ENCODE results near the gene SIRT3. TPM values are rescaled to one million over a fixed set of nuclear protein-coding genes. Genes with fewer than 3 reads are reported as not detected.
"Not testable (repeated sequence)": the region's sequence is repeated elsewhere in the genome, so short reads cannot be mapped to it uniquely, and the experiment has no call there.

The SIRT3 gene
- total RNA-seq, 2 donors from 2014 or later, result 16.1 to 22.0 TPM

DNA sequence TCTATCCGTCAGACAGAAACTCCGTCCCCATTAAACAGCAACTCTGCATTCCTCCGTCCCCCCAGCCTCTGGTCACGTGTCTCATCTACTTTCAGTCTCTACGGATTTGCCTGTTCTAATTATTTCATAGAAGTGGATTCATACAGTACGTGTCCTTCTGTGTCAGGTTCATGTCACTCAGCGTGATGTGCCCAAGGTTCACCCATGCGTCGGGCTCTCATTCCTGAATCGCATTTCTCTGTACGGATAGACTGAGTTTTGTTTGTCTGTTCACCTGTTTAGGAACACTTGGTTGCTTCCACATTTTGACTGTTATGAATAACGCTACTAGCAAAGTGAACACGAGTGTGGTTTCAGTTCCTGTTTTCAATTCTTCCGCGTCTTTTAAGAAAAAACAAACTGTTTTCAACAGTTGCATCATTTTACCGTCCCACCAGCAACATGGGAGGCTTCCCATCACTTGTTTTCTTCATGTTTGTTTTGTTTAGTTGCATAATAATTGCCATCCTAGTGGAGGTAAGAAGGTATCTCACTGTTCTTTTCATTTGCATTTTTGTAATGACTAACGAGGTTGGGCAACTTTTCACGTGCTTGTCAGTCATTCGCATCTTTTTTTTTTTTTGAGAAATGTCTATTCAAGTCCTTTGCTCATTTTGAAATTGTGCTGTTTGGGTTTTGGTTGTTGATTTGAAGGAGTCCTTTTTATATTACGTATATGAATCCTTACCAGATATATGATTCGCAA, 33.2 kb upstream of the SIRT3 start:
- peak overlapping the region in 1 of 2 donors; percentile 55 for H3K27ac ChIP-seq
- no peaks in the 10 kb centered on the region for H3K36me3 ChIP-seq
- H3K4me1 ChIP-seq (ENCODE audit: control insufficient read depth in 1 of 2, low read depth in 2 of 2), result no peaks in the 10 kb centered on the region
- TF ChIP-seq, protein P1, sequence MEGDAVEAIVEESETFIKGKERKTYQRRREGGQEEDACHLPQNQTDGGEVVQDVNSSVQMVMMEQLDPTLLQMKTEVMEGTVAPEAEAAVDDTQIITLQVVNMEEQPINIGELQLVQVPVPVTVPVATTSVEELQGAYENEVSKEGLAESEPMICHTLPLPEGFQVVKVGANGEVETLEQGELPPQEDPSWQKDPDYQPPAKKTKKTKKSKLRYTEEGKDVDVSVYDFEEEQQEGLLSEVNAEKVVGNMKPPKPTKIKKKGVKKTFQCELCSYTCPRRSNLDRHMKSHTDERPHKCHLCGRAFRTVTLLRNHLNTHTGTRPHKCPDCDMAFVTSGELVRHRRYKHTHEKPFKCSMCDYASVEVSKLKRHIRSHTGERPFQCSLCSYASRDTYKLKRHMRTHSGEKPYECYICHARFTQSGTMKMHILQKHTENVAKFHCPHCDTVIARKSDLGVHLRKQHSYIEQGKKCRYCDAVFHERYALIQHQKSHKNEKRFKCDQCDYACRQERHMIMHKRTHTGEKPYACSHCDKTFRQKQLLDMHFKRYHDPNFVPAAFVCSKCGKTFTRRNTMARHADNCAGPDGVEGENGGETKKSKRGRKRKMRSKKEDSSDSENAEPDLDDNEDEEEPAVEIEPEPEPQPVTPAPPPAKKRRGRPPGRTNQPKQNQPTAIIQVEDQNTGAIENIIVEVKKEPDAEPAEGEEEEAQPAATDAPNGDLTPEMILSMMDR (IDR thresholded peaks at IDR 0.05), result no peak
- DNase-seq (ENCODE audit: low spot score) (no peak), ATAC-seq (ENCODE audit: insufficient number of reproducible peaks, low FRiP score, low read depth) (peak; percentile 16)
- H3K9me3 ChIP-seq, result peaks cover 6% of the 10 kb centered on the region
- H3K4me3 ChIP-seq, result peak overlapping the region; percentile 52
- H3K27me3 ChIP-seq (replicated peaks; ENCODE audit: insufficient read depth), result no peaks in the 10 kb centered on the region

- H3K27me3 ChIP-seq (replicated peaks; ENCODE audit: insufficient read depth); ATAC-seq (ENCODE audit: insufficient number of reproducible peaks, low FRiP score, low read depth); H3K9me3 ChIP-seq; H3K4me1 ChIP-seq (ENCODE audit: control insufficient read depth in 1 of 2, low read depth in 2 of 2); DNase-seq (ENCODE audit: low spot score); H3K36me3 ChIP-seq: not testable (repeated sequence)
- peak overlapping the region; percentile 17 to 55 for H3K27ac ChIP-seq
- peak overlapping the region; percentile 52 for H3K4me3 ChIP-seq
These were observed 32.6 kb upstream of the SIRT3 start for GRCh38 chr11:268716-269145.

DNA sequence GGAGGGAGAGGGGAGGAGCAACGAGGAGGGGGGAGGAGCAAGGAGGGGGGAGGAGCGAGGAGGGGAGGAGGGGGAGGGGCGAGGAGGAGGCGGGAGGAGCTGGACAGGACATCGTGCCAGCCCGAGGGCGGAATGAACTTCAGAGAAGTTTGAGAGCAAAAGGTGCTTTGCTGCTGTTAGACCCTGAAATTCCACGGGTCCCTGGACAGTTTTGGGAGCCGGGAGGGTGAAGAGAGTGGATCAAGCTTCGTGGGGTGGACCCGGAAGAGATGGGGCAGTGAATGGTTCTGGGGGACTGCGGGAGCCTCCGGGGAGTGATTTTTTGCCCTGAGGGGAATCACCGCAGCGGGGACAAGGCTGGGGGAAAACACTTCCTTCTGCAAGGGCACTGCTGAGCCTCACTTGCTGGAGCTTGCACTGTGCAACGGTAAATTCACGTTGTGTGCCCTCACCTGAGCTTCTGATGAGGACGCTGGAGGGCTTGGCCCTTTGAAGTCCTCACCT, 31.4 kb upstream of the SIRT3 start:
- Histone ChIP-seq H3K4me1 (ENCODE audit: control insufficient read depth in 1 of 2, low read depth in 2 of 2) (no peaks in the 10 kb centered on the region), H3K4me3 (peak overlapping the region; percentile 52), H3K9me3 (peaks cover 6% of the 10 kb centered on the region), H3K27me3 (replicated peaks; ENCODE audit: insufficient read depth) (no peaks in the 10 kb centered on the region), H3K27ac (peak overlapping the region in 1 of 2 donors; percentile 55), H3K36me3 (no peaks in the 10 kb centered on the region)
- TF ChIP-seq, protein P1 (IDR thresholded peaks at IDR 0.05), result no peak
- DNase-seq (ENCODE audit: low spot score), result no peak
- ATAC-seq (ENCODE audit: insufficient number of reproducible peaks, low FRiP score, low read depth), result no peak

DNA sequence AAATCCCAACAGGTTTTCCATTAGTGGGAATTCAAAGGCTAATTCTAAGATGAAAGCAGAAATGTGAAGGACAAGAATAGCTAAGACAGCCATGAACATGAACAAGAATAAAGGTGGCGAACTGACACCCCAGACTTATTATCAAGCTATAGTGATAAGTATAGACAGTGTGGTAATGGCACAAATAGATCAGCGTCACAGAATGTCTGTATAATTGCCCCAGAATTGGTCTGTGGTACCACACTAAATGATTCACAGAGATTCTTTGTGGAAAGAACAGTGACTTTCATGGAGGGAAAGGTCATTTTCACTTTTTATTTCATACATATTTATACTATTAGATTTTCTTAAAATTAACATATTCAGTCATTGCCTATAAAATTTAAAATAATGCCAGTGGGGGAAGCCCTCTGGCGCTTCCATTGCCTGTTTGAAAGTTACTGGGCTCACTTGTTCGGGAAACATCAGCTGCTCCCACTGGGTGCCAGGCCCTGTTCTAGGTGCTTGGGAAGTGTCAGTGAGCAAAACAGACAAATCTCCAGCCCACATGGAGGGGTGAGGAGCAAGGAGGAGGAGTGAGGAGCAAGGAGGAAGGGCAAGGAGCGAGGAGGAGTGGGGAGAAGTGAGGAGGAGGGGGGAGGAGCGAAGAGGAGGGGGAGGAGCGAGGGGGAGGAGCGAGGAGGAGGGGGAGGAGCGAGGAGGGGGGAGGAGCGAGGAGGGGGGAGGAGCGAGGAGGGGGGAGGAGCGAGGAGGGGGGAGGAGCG, 30.7 kb upstream of the SIRT3 start:
- no peaks in the 10 kb centered on the region for H3K27me3 ChIP-seq (replicated peaks; ENCODE audit: insufficient read depth)
- TF ChIP-seq, protein P1 (IDR thresholded peaks at IDR 0.05), result no peak
- no peaks in the 10 kb centered on the region for H3K36me3 ChIP-seq
- H3K4me1 ChIP-seq (ENCODE audit: control insufficient read depth in 1 of 2, low read depth in 2 of 2), result no peaks in the 10 kb centered on the region
- ATAC-seq (ENCODE audit: insufficient number of reproducible peaks, low FRiP score, low read depth), result no peak
- no peak for DNase-seq (ENCODE audit: low spot score)
- no peak overlapping the region for H3K4me3 ChIP-seq
- H3K9me3 ChIP-seq, result peaks cover 6% of the 10 kb centered on the region
- no peak overlapping the region for H3K27ac ChIP-seq

DNA sequence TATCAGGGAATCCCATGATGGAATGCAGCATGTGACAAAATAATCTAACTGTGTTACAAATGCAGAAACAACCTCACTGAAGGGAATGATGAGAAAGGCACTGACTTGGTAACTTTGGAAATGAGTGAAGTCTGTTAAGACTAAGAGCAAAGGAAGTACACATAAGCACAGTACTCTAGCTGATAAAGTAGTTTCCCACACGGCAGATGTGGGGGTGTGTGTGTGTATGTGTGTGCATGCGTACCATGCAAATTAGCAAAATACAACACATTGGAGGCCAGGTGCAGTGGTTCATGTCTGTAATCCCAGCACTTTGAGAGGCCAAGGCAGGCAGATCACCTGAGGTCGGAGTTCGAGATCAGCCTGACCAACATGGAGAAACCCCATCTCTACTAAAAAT, 25.5 kb upstream of the SIRT3 start:
- H3K9me3 ChIP-seq, result peaks cover 6% of the 10 kb centered on the region
- no peak overlapping the region for H3K4me3 ChIP-seq
- no peak for ATAC-seq (ENCODE audit: insufficient number of reproducible peaks, low FRiP score, low read depth)
- no peaks in the 10 kb centered on the region for H3K27me3 ChIP-seq (replicated peaks; ENCODE audit: insufficient read depth)
- H3K4me1 ChIP-seq (ENCODE audit: control insufficient read depth in 1 of 2, low read depth in 2 of 2), result no peaks in the 10 kb centered on the region
- no peaks in the 10 kb centered on the region for H3K36me3 ChIP-seq
- DNase-seq (ENCODE audit: low spot score), result no peak
- no peak overlapping the region for H3K27ac ChIP-seq
- TF ChIP-seq, protein P1 (IDR thresholded peaks at IDR 0.05), result no peak

All from thoracic aorta (tissue), 2 donors.